ENCODE measurements around the gene TMEM25. TPM values are rescaled to one million over a fixed set of nuclear protein-coding genes. Genes with fewer than 3 reads are reported as not detected.

Gene TMEM25
- total RNA-seq, 4 donors from 2014 or later = 12.6 to 25.6 (median 20.7) TPM

GRCh38 chr11:118491041-118491440 is 40.0 kb upstream of the TMEM25 start:
- Histone ChIP-seq H3K9me3 (no peaks in the 10 kb centered on the region), H3K36me3 (peaks cover under 1 to 93% (median 28%) of the 10 kb centered on the region in 3 donors), H3K4me1 (no peaks in the 10 kb centered on the region), H3K4me3 (no peak overlapping the region), H3K27ac (no peak overlapping the region), H3K27me3 (no peaks in the 10 kb centered on the region)
- TF ChIP-seq EP300 (IDR thresholded peaks at IDR 0.05) (no peak), CTCF (IDR thresholded peaks at IDR 0.05) (no peak), POLR2A (IDR thresholded peaks at IDR 0.05) (no peak)
- WGBS, 2 donors = 81 to 84% methylated on average over 4 of the region's 4 CpGs
- no peak for DNase-seq (ENCODE audit: low spot score in 2 of 2)

GRCh38 chr11:118497831-118498230 is 33.2 kb upstream of the TMEM25 start:
- H3K36me3 ChIP-seq = peaks cover 2 to 100% (median 72%) of the 10 kb centered on the region in 3 donors
- TF ChIP-seq EP300 (IDR thresholded peaks at IDR 0.05) (no peak), POLR2A (IDR thresholded peaks at IDR 0.05) (no peak), CTCF (IDR thresholded peaks at IDR 0.05) (no peak)
- WGBS, 2 donors = 78 to 80% methylated on average over 4 of the region's 4 CpGs

GRCh38 chr11:118503216-118503615 is 27.8 kb upstream of the TMEM25 start:
- TF ChIP-seq CTCF (IDR thresholded peaks at IDR 0.05) = no peak
- TF ChIP-seq EP300 (IDR thresholded peaks at IDR 0.05) = no peak
- TF ChIP-seq POLR2A (IDR thresholded peaks at IDR 0.05) = no peak
- H3K9me3 ChIP-seq = no peaks in the 10 kb centered on the region
- H3K4me1 ChIP-seq = no peaks in the 10 kb centered on the region
- no peak for DNase-seq (ENCODE audit: low spot score in 2 of 2)
- H3K27ac ChIP-seq = no peak overlapping the region
- H3K36me3 ChIP-seq = peaks cover 2 to 100% (median 46%) of the 10 kb centered on the region in 3 donors
- no peaks in the 10 kb centered on the region for H3K27me3 ChIP-seq
- no peak overlapping the region for H3K4me3 ChIP-seq
- 72 to 87% methylated on average over 3 of the region's 3 CpGs for WGBS, 2 donors

More at GRCh38 chr11:118497831-118498230, 33.2 kb upstream of the TMEM25 start:
- no peak for DNase-seq (ENCODE audit: low spot score in 2 of 2)
- Histone ChIP-seq H3K27ac (no peak overlapping the region), H3K4me3 (no peak overlapping the region), H3K9me3 (no peaks in the 10 kb centered on the region), H3K4me1 (no peaks in the 10 kb centered on the region), H3K27me3 (no peaks in the 10 kb centered on the region)

GRCh38 chr11:118511601-118512000 is 19.4 kb upstream of the TMEM25 start:
- 81 to 87% methylated on average over 5 of the region's 5 CpGs for WGBS, 2 donors
- TF ChIP-seq POLR2A (IDR thresholded peaks at IDR 0.05) (no peak), CTCF (IDR thresholded peaks at IDR 0.05) (no peak), EP300 (IDR thresholded peaks at IDR 0.05) (no peak)
- H3K36me3 ChIP-seq = peaks cover 7 to 100% (median 26%) of the 10 kb centered on the region in 3 donors

GRCh38 chr11:118514103-118514502 is 16.9 kb upstream of the TMEM25 start:
- Histone ChIP-seq H3K9me3 (no peaks in the 10 kb centered on the region), H3K4me1 (no peaks in the 10 kb centered on the region), H3K27me3 (no peaks in the 10 kb centered on the region), H3K4me3 (no peak overlapping the region), H3K27ac (no peak overlapping the region), H3K36me3 (peaks cover 5 to 96% (median 15%) of the 10 kb centered on the region in 3 donors)
- TF ChIP-seq EP300 (IDR thresholded peaks at IDR 0.05) = no peak
- no peak for TF ChIP-seq CTCF (IDR thresholded peaks at IDR 0.05)
- no peak for TF ChIP-seq POLR2A (IDR thresholded peaks at IDR 0.05)
- no peak for DNase-seq (ENCODE audit: low spot score in 2 of 2)
- WGBS, 2 donors = 83 to 85% methylated on average over 7 of the region's 7 CpGs

More at GRCh38 chr11:118511601-118512000, 19.4 kb upstream of the TMEM25 start:
- H3K9me3 ChIP-seq = no peaks in the 10 kb centered on the region
- no peak overlapping the region for H3K4me3 ChIP-seq
- H3K4me1 ChIP-seq = no peaks in the 10 kb centered on the region
- no peaks in the 10 kb centered on the region for H3K27me3 ChIP-seq
- DNase-seq (ENCODE audit: low spot score in 2 of 2) = no peak
- H3K27ac ChIP-seq = no peak overlapping the region

All from tibial nerve (tissue), 4 donors.